Activated CD4-positive, alpha-beta T cell treated with anti-CD3 and anti-CD28 coated beads, Interleukin-10, Interleukin-2, amounts not matched to agents 100 ng/mL and 50 ng/mL, durations not matched to agents 16 hours and 8 hours (primary cell): Measurements from ENCODE around the gene SOX10.

Experiments used
- DNase-seq: peaks from one replicate; pipeline ENCODE4 v3.0.0-alpha.2; 2020

Gene SOX10

DNA sequence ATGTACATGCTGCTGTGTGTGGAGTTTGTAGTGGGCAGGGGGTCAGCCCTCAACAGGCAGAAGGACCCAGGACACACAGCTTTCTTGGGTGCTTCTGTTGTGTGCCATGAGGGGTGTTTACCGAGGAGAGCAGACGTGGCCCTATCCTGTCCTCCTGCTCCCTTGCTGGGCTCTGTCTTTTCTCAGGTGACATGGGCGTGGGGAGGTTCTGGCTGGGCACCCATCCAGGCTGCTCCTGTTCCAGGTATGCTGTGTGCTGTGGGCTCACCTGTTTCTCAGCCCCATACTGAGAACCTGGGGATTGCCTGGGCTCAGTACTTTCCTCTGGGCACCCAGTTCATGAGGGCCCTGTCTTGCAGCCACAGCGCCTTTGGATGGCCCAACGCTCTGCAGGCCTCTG, 55.0 kb downstream of the SOX10 start:
- no peak for DNase-seq

DNA sequence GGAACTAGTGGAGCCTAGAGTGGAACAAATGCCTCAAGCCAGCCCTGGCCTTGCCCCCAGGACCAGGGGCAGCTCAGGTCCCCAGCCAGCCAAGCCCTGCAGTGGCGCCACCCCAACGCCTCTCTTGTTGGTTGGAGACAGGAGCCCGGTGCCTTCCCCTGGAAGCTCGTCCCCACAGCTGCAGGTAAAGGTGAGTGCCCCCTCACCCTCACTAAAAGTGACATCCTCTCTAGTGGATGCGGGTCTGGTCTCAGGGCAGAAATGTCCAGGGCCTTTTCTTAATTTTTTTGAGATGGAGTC, 56.8 kb downstream of the SOX10 start:
- no peak for DNase-seq

DNA sequence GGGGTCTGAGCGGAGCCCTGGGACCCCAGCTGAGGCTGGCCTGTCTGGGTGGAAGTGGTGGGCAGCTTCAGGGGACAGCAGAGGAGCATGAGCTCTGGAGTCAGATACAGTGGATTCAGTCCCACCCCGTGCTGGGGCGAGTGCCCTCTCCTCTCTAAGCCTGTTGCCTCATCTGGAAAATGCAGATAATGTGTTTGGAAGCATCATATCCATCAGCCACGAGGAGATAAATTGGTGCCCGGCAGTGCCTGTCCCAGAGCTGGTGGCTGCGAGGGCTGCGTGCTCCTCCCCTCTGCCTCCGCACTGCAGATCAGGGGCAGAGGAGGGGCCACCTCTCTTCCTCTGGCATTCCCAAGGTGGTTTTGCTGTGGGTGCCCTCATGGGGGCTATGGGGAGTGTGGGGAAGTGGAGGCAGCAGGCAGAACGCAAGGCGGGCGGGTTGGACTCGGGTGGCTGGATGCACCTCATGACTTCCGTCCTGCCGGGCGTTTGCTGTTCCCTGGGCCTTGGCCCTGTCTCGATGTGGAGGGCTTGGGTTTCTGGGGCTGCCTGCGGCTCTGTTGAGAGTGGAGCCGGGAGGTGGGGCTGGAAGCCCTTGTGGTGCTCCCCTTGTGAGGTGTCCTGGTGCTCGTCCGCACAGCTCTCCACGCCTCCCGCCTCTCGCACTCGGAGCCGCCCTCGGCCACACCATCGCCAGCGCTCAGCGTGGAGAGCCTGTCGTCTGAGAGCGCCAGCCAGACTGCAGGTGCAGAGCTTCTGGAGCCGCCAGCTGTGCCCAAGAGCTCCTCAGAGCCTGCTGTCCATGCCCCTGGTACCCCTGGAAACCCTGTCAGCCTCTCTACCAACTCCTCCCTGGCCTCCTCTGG, 57.4 kb downstream of the SOX10 start:
- DNase-seq = no peak

DNA sequence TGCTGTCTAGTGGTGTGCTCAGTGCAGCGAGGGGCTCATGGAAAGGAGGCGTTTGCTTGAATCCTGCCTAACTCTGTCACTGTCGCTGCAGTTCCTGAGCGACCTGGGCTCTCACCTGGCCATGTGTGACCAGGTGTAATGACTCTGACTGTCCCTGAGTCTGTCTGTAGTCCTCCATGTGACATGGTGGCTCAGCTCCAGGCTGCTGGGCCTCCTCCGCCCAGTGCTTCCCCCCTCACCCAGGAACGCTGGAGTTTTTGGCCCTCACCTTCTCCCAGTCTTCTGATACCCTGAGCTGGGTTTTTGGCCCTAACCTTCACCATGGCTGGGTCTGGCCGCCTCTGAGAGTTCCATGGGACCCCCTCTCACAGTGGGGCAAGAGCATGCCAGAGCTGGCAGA, 58.0 kb downstream of the SOX10 start:
- DNase-seq = no peak

DNA sequence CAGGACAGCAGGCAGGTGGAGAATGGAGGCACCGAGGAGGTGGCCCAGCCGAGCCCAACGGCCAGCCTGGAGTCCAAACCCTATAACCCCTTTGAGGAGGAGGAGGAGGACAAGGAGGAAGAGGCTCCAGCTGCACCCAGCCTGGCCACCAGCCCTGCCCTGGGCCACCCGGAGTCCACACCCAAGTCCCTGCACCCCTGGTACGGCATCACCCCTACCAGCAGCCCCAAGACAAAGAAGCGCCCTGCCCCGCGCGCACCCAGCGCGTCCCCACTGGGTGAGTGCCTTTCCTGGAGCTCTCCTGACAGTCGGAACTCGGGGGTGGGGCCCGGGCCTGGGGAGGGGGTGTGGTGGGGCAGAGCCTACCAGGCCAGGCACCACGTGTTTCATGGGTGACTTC, 58.6 kb downstream of the SOX10 start:
- no peak for DNase-seq

DNA sequence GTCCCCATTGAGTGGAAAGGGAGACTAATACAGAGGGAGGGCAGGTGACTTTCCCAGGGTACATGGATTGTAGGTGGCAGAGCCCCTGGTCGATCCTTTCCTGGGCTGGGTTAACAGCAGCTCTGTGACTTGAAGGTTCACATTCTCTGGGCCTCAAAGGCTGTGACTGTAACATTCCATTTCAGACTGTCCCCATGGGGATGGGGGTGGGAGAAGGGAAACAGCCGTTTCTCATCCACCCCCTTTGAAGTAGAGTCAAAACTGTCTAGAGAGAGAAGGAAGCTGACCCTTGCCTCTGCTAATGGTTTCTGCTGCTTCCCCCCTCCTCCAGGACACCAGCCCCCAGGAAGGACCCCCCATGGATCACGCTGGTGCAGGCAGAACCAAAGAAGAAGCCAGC, 59.0 kb downstream of the SOX10 start:
- no peak for DNase-seq

DNA sequence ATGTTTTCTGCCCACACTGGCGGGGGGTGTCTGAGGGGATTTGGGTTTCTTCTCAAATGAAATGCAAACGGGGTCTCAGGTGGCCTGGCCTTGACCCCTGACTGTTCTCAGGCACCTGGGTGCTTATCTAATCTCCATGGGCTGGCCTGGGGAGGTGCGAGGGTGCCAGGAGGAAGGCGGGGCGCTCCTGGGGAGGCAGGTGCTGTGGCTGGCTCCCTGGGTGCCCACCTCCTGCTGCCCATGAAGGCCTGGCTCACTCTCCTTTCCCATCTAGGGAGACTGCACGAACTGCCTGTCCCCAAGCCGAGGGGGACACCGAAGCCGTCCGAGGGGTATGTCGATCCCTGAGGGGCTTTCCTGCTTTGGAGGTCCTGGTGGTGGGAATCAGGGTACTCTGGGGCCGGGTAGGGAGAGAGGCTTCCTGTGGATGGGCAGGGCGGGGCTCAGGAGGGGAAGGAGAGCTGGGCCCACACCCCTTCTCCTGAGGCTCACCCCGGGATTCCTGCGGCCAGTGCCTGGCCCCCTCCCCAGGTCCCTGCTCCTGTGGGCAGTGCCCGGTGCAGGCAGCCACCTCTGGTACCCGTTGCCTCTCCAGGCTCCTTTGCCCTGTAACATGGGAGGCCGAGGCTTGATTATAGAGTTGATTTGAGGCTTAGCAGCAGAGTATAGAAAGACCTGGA, 59.8 kb downstream of the SOX10 start:
- DNase-seq = no peak

DNA sequence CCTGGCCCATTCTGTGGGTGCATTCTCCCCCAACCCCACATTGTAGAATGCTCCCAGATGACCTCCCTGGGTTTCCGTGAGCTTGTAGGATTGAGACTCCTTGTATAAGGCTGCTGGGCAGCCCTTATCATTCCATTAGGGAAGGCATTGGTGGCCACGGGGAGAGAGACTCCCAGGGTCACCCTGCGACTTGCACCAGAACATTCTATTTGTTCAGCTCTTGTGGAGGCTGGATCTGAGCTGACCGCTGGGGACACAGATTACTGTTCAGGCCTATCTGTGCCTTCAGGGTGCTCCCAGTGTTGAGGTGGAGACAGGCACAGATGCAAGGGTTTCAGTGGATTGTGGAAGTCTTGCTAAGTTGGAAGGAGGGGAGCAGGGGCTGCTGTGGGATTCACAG, 60.4 kb downstream of the SOX10 start:
- DNase-seq = no peak
